NCI-H187 treated with DMSO at 0.1 percent for 48 hours (cell line): ENCODE results near the gene ANO9.

Source experiments
- DNase-seq: peaks from one replicate; lab custom pipeline; 2025; lab: John Stamatoyannopoulos, UW

The ANO9 gene

DNA sequence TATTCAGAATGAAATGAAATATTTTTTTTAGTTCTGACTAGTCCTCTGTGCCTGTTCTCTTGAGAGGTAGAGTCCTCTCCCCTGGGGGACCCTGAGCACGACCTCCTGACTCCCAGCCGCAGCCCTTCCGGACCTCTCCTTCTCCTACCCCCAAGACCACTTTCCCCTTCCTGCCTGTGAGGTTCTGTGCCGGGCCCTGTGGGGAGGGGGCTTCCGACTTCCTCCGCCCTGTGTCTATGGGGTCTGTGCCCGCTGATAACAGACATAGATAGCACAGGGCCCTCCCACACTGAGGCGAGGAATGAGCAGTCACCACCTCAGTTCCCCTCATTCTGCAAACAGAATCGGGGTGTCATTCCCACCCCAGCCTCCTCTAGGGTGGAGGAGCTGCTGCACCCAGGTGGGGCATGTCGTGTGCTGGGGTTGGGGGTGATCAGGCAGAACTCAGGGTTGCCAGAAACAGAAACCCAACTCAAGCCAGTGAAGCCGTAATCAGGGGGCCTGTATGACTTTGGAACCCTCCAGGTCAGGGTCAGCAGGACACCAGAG is 59.7 kb downstream of the ANO9 start:
- no peak for DNase-seq

GRCh38 chr11:381501-382072 is 60.2 kb downstream of the ANO9 start:
- DNase-seq, result no peak

DNA sequence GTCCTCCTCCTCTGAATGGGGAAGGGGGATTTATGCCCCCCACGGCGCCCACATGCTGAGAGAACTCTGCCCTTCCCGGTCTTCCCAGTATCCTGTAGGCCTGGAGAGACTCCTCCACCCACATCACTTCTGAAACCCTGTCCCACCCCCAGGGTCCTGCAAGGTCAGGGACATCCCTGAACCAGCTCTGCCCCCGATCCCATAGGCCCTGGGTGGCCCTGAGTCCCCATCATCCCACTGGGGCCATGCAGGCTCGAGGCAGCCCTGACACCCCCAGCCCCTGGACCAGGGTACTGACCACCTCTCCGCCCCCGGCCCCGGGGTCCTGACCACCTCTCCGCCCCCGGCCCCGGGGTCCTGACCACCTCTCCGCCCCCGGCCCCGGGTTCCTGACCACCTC is 60.8 kb downstream of the ANO9 start:
- no peak for DNase-seq

- no peak for DNase-seq
Measured at GRCh38 chr11:380491-380890, 61.3 kb downstream of the ANO9 start.

DNA sequence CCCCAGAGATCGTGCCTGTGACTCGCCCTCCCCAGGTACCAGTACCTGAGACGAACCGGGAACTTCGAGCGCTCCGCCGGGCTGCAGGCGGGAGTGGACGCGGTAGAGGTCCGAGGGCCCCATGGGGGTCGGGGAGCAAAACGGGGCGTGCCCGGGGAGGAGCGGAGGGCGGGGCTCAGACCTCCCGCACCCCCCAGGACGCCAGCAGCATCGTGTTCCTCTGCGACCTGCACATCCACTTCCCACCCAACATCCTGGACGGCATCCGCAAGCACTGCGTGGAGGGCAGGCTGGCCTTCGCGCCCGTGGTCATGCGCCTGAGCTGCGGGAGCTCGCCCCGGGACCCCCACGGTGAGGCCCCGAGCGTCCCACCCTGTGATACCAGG is 61.7 kb downstream of the ANO9 start:
- no peak for DNase-seq

DNA sequence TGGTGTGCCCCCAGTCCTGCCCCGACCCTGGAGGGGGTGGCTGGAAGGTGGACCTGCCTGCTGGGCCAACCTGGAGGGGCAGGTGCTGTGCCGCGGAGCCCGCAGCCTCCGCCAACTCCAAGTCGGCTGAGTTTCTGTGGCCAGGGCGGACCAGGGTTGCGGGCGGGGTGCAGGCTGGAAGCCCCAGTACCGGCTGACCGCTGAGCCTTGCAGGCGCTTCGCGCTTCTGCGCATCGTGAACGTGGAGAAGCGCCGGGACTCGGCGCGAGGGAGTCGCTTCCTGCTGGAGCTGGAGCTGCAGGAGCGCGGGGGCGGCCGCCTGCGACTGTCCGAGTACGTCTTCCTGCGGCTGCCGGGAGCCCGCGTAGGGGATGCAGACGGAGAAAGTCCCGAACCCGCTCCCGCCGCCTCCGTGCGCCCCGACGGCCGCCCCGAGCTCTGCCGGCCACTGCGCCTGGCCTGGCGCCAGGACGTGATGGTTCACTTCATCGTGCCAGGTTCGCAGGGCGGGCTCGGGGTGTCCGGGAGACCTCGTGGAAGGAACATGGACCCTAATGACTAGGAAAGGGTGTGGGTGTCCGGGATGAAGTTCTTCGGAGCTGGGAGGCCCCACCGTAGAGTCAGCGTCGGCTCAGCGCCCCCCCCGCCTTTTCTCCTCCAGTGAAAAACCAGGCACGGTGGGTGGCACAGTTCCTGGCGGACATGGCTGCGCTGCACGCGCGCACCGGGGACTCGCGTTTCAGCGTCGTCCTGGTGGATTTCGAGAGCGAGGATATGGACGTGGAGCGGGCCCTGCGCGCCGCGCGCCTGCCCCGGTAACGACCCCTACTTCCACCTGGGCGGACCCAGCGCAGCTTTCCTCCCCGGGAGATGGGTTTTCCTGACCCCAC is 62.4 kb downstream of the ANO9 start:
- no peak for DNase-seq

DNA sequence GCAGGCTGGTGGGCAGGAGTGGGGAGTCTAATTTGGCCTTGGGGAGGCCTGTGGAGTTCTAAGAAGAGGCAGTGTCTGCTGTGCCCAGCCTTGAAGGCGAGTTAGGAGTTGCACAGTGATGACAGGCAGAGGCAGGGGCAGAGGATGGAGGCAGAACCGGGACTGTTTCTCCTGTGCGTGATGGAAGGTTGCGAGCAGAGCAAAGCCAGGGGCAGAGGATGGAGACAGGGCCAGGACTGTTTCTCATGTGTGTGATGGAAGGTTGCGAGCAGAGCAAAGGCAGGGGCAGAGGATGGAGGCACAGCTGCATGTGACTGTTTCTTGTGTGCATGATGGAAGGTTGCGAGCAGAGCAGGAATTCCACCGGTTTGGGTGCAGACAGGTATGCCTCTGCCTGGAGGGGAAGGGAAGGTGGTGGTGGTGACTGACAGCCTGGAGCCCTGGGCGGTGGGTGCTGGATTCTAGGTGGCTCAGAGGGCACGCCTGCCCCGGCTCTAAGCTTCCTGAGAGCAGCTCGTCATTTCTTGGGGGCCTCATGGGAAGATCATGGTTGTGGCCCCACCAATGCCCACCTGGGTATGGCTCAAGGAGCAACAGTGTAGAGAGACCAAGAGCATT is 63.8 kb downstream of the ANO9 start:
- no peak for DNase-seq

GRCh38 chr11:377174-377865 is 64.5 kb downstream of the ANO9 start:
- no peak for DNase-seq

- DNase-seq, result no peak
Measured at GRCh38 chr11:376531-377173, 65.2 kb downstream of the ANO9 start.

DNA sequence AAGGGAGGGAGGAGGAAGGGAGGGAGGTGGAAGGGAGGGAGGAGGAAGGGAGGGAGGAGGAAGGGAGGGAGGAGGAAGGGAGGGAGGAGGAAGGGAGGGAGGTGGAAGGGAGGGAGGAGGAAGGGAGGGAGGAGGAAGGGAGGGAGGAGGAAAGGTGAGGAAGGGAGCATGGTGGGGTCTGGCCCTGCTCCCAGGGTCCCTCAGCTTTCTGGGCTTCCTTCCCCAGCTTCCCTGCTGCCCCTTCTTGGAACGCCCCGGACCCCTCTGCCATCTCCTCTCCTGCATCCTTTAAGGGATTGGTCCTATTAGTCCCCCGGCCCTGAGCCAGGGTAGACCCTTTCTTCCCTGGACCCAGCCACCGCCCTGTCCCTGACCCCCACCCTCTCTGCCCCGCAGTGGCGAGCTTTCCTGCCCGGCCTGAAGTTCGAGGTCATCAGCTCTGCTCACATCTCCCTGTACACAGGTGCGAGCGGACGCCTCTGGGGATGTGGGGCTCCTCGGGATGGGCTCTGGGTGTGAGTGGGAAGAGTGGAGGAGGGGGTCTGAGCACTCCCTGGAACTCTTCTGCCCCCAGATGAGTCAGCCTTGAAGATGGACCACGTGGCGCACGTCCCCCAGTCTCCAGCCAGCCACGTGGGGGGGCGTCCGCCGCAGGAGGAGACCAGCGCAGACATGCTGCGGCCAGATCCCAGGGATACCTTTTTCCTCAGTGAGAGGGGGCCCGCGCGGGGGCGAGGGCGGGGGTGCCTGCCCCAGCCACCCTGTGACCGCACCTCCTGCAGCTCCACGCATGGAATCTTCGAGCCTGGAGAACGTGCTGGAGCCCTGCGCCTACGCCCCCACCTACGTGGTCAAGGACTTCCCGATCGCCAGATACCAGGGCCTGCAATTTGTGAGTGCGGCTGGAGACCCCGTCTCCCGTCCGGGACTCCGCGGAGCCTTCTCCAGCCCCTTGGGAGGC is 66.5 kb downstream of the ANO9 start:
- DNase-seq, result no peak

- DNase-seq, result no peak
Measured at GRCh38 chr11:373716-374551, 67.9 kb downstream of the ANO9 start.

DNA sequence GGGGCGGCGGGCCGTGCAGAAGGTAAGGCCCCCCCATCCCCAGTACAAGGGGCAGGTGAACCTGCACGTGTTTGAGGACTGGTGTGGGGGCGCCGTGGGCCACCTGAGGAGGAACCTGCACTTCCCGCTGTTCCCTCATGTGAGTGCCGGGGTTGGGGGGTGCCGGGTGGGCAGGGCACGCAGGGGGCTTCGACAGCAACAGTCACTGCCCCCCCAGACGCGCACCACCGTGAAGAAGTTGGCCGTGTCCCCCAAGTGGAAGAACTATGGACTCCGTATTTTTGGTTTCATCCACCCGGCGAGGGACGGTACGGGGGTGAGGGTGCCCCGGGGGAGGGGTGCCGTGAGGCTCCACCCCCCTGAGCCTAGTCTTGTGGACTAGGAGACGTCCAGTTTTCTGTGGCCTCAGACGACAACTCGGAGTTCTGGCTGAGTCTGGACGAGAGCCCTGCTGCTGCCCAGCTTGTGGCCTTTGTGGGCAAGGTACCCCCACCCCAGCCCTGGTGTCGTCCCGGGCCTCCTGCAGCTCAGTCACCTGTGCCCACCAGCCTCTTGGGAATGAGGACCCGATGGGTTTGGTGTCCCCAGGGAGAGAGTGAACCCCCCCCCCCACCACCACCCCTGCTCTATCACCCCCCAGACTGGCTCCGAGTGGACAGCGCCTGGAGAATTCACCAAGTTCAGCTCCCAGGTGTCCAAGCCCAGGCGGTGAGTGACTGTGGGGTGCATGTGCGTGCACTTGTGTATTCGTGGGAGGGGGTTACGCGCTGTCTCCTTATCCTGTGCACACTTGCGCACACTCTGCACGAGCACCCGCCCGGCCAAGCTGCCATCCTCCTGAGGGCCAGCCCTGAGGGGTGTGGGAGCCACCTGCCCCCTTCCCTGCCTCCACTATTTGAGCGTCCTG is 68.7 kb downstream of the ANO9 start:
- no peak for DNase-seq

GRCh38 chr11:371716-372590 is 69.9 kb downstream of the ANO9 start:
- DNase-seq, result no peak

- DNase-seq, result no peak
Measured at GRCh38 chr11:371051-371450, 70.8 kb downstream of the ANO9 start.

DNA sequence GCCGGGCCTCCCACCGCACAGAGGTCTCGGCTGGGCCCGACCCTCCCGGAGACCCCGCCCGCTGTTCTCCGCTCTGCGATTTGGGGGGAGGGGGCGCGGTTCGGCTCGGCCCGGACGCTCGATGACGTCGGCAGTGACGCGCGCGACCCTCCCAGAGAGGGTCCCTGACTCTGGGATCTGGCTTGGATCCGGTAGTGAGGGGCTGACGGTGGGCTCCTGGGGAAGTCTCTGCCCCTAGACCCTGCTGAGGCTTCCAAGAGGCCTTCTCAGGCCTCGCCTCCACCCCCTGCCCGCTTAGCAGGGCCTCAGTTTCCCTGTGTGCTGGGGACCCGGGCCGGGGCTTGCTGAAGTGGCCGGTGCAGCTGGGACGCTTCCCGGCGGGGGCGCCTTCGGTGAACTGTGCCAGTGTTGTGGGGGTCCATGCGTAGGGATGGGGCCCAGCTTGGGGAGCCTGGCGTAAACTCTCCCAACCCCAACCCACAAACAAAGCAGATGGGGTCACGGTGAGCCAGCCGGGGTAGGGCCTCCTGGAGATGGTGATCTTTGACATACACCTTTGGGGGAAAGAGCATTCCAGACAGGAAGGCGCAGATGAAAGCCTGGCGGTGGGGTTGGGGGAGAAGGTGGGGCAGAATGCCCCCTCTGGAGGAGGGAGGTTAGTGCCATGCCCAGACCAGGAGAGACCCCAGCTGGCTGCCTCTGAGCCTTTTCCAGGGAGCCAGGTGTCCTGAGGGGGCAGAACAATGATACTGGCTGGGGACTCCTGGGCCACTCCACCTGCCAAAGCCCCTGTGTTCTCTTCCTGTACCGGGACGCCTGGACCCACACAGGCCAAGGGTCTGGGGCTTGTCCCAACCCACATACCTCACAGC is 71.5 kb downstream of the ANO9 start:
- no peak for DNase-seq

- no peak for DNase-seq
Measured at GRCh38 chr11:369336-370018, 72.3 kb downstream of the ANO9 start, which contains the start of gene B4GALNT4. TSS of gene B4GALNT4 (plus strand) at chr11:369499. CDS start at chr11:369804, 305 bp downstream.
